AG09309 (cell line): ENCODE data around the gene ALDOC.

Experiments used
- DNase-seq: peaks from one replicate; pipeline ENCODE4 v3.0.0-alpha.2; 2010; ENCODE audit warnings: low read depth
- H3K4me3 ChIP-seq: 2 replicates; pipeline ENCODE4 v1.5.1; 2011; ENCODE audit warnings: mild to moderate bottlenecking, low read depth, low read length, moderate library complexity; ENCODE audit not compliant: control insufficient read depth
- TF ChIP-seq, protein P1 (sequence below): IDR thresholded peaks from 2 replicates; pipeline ENCODE4 v1.5.1; 2011; ENCODE audit warnings: mild to moderate bottlenecking, low read depth, low read length, inconsistent platforms; ENCODE audit not compliant: insufficient read depth, control insufficient read depth; ENCODE audit errors: missing control alignments

Gene ALDOC

DNA sequence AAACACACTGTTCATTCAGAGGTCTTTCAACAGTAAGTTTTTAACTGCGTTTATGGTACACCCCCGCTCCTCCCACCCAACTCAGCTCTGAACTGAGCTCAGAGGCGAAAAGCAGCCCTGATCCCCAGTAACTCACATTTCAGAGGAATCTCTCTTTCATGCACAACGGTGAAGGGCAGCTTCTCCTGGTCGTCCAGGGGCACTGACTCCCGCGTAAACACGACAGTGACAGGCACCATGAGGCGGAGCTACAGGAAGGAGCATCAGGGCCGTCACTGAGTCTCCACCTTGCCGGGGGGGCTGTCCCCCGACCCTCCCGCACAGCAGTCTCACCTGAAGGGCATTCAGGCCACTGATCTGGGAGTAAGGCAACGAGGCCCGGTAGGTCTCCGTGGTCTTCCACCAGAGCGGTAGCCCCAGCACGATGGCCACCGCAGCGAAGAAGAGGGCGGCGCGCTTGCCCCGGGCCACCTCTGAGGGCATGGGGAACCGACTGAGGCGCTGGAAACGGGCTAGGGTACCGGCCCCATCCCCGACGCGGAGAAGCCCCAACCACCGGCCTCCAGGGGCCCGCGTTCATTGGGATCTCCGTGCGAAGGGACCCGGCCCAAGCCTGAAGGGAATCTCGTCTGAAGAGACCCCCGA is 5.9 kb downstream of the ALDOC start:
- peak overlapping the region; percentile 91 for H3K4me3 ChIP-seq
- TF ChIP-seq, protein P1, sequence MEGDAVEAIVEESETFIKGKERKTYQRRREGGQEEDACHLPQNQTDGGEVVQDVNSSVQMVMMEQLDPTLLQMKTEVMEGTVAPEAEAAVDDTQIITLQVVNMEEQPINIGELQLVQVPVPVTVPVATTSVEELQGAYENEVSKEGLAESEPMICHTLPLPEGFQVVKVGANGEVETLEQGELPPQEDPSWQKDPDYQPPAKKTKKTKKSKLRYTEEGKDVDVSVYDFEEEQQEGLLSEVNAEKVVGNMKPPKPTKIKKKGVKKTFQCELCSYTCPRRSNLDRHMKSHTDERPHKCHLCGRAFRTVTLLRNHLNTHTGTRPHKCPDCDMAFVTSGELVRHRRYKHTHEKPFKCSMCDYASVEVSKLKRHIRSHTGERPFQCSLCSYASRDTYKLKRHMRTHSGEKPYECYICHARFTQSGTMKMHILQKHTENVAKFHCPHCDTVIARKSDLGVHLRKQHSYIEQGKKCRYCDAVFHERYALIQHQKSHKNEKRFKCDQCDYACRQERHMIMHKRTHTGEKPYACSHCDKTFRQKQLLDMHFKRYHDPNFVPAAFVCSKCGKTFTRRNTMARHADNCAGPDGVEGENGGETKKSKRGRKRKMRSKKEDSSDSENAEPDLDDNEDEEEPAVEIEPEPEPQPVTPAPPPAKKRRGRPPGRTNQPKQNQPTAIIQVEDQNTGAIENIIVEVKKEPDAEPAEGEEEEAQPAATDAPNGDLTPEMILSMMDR: no peak
- no peak for DNase-seq

DNA sequence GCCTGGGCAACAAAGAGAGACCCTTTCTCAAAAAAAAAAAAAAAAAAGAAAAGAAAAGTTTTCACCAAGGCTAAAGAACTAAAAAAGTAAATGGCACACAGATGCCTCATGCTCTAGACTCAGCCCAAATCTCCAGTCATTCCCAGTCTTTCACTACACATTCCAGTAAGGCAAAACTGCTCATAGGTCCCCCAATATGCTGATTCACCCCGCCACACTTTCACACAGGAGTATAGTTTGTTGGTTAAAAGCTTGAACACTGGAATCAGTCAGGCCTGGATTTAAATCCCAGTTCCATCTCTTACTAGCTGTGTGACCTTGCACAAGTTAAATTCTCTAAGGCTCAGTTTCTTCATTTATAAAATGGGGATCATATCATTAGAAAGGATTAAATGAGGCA is 7.2 kb downstream of the ALDOC start:
- TF ChIP-seq, protein P1: no peak
- no peak overlapping the region for H3K4me3 ChIP-seq
- DNase-seq: no peak

DNA sequence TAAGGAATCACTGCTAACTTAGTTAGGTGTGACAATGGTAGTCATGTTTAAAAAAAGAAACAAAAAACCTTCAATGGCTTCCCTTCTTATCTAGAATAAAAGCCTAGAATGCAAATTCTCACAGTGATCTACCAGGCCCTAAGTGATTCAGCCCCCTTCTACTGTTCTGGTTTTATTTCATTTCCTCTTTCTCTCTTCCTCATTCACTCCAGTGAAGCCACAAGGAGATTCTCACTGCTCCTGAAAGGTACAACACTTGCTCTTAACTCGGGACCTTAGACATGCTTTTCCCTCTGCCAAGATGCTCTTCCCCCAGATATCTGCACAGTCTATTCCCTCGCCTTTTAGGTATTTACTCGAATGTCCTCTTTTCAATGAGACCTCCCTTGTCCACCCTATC is 9.1 kb downstream of the ALDOC start:
- H3K4me3 ChIP-seq: no peak overlapping the region
- TF ChIP-seq, protein P1: no peak
- no peak for DNase-seq

DNA sequence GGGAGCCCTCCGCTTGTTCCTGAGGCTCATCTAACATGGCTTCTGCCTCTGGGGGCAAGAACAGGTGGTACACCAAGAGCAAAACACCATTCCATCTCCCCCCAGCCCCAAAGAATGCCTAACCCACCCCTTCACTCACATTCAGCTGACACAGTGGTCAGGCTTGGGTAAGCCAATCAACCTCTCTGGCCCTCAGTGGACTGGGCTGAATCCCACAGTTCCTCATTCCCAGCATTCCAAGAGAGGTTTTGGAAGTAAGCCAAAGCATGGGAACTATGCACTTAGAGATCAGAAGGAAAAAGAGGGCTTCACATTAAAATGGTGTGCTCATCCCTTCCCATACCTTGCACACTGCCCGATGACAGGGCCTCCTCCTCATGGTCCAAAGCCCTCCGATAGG is 13.2 kb downstream of the ALDOC start:
- TF ChIP-seq, protein P1: no peak
- DNase-seq: no peak

DNA sequence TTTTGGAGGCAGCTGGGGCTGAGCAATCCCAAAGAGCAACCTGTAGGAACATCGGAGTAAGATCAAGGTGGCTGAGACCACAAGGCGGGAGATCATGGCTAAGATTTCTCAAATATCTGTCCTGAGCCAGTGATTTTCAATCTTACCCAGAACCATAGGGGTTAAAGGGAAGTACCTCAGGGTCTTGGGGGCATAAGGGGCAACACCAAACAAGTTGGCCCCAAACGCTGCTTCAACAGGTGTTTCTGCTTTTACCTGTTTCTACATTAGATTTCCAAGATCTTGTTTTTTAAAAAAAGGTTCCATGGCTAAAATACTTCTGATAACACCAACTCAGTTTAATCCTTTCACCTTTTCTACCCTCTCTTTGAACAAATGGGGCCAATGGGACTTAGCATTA is 21.7 kb downstream of the ALDOC start:
- no peak overlapping the region for H3K4me3 ChIP-seq
- no peak for DNase-seq
- TF ChIP-seq, protein P1: no peak

More for the DNA sequence above, 13.2 kb downstream of the ALDOC start:
- H3K4me3 ChIP-seq: no peak overlapping the region

DNA sequence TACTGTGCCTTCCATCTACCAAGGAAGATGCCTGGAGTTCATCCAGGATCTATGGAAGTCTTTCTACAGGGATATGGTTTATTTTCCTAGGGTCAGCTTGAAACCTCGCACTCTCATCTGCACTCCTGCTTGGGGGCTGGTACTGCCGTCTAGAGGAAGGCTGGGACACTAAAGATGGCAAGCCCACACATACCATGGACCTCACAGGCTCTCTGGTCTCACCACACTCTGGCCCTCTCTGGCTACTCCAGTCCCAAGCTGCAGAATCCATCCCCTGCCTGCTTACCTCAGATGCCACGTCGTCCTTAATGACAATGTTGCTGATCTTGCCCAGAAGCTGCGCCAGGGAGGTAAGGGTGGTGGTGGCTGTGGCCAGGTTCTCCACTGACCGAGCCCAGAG is 22.1 kb downstream of the ALDOC start:
- TF ChIP-seq, protein P1: no peak
- DNase-seq: no peak
- no peak overlapping the region for H3K4me3 ChIP-seq
